Dedifferentiated amniotic fluid mesenchymal stem cell (primary cell): ENCODE data around the gene ARRB2.
"Not testable (repeated sequence)": the region's sequence is repeated elsewhere in the genome, so short reads cannot be mapped to it uniquely, and the experiment has no call there.

Experiments used
- DNase-seq: peaks from one replicate; pipeline ENCODE4 v3.0.0-alpha.2; 2016; ENCODE audit errors: extremely low spot score

ARRB2 gene

DNA sequence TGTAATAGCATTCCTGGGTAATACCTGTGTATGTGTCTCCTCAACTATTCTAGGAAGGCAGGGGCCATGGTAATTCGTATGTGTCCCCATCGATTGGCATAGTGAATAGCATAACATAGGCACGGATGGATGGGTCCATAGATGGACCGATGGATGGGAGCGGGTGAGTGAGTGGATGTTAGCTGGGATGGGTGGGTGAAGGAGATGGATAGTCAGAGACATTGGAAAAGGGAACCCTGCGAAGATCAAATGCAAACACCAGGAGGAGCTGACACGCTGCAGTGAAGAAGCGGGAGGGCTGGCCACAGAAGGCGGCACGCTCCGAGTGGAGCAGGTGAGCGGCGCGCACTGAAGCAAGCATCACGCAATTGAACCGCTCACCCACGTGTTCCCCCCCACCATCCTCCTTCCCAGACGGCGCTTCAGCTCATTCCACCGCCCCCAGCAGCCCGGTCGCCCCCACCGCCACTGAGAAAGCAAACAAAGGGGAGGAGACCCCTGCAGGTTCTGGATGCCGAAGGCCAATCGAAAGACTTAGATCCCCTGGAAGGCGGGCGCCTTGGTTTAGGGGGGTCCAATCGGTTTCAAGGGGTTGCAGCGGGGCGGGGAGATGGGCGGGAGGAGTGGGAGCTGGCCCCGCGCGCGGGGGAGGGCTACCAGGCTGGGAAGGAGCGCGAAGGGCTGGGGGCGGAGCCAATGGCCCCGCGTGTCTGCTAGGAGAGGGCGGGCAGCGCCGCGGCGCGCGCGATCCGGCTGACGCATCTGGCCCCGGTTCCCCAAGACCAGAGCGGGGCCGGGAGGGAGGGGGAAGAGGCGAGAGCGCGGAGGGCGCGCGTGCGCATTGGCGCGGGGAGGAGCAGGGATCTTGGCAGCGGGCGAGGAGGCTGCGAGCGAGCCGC is at the start of gene ARRB2:
ARRB2 (plus strand) TSS at position 839 of the 899 bp plus-strand sequence. CDS start 90 bp downstream, outside the sequence.
- DNase-seq, result peak; percentile 92

- DNase-seq, result no peak
Observed at GRCh38 chr17:4663711-4664110, 46.7 kb upstream of the ARRB2 start.

- DNase-seq, result no peak
Observed at GRCh38 chr17:4664230-4664629, 46.2 kb upstream of the ARRB2 start.

DNA sequence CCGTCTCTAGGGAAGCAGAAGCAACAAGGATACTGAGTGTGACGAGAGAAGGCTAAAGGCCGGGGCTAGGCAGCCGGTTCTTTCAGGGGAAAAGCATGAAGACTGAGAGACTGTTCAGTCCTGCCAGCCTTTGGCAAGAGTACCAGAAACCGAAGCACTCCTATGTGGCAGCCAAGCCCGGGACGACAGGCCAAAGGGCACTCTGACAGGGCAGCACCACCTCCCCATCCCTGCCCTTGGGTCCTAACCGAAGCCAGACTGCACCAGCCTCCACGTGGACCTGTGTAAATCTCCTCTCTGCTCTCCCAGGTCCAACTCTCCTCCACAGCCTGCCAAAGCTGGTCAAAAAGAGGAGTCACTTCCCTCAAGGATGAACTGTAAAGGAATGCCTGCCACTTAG is 45.4 kb upstream of the ARRB2 start:
- DNase-seq, result no peak

- no peak for DNase-seq
Observed at GRCh38 chr17:4666296-4666695, 44.1 kb upstream of the ARRB2 start.

DNA sequence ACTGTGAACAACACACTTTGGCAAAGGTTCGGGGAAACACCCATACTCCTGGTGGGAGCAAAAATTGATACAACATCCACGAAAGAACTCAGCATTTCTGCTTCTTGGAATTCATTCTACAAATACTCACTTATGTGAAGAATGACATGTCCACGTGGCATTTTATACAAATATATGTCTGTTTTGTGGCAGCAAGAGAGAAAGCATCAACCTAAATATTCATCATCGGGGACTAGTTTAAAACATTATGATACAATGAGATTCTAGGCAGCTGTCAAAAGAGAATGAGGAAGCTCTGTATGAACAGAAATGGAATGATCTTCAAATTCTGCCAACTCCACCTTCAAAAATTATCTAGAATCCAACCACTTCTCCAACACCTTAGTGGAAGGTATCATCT is 43.3 kb upstream of the ARRB2 start:
- DNase-seq, result no peak

DNA sequence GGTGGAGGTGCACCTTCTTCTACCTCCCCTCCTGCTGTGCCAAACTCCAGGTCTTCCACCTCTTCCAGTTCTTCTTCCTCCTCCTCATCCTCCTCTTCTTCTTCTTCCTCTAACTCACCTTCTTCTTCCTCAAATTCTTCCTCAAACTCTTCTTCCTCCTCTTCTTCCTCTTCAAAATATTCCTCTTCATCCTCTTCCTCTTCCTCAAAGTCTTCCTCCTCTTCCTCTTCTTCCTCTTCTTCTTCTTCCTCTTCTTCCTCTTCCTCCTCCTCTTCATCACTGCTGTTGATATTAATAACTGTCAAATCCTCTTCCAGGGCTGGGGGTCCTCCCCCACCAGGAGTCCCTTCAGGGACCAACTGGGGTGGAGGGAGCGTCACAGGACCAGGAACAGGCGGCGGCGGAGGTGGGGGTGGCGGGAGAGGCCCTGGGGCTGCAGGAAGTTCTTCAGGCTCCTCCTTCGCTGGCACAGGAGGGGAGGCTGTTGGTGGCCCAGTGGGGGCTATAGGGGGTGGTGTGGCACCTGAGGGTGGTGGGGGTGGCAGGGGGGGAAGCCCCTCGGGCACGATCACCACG is 38.3 kb upstream of the ARRB2 start:
- DNase-seq, result no peak

DNA sequence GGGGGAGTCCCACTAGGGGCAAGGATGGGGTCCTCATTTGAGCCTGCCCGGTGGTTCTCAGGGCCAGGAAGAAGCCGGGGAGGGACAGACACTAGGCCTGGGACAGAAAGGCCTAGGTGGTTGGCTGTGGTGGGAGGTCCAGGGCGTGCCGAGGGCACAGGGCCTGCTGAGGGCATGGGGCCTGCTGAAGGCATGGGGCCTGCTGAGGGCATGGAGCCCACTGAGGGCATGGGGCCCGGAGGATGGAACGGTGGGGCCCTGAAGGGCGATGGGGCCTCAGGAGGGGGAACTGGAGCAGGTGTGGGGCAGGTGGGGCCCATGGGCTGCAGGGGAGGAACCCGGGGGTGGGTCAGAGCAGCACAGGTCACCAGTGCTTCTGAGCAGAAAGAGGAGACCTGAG is 37.7 kb upstream of the ARRB2 start:
- no peak for DNase-seq

DNA sequence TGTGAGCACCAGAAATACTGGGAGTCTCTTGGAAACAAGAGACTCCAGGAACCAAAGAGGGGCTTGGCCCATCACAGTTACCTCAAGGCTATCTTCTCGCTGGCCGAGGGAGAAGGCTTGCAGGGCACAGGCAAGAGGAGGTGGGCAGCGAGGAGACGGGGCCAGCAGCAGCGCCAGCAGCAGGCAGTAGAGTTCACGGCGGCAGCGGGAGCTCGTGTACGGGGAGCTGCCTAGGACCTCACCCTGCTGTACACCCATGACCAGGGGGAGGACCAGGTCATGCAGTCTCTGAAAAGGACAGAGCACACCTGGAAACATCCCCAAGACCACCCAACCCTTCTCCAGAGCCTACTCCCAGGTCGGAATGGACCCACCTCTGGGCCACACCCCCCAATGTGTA is 37.3 kb upstream of the ARRB2 start:
- DNase-seq, result no peak

DNA sequence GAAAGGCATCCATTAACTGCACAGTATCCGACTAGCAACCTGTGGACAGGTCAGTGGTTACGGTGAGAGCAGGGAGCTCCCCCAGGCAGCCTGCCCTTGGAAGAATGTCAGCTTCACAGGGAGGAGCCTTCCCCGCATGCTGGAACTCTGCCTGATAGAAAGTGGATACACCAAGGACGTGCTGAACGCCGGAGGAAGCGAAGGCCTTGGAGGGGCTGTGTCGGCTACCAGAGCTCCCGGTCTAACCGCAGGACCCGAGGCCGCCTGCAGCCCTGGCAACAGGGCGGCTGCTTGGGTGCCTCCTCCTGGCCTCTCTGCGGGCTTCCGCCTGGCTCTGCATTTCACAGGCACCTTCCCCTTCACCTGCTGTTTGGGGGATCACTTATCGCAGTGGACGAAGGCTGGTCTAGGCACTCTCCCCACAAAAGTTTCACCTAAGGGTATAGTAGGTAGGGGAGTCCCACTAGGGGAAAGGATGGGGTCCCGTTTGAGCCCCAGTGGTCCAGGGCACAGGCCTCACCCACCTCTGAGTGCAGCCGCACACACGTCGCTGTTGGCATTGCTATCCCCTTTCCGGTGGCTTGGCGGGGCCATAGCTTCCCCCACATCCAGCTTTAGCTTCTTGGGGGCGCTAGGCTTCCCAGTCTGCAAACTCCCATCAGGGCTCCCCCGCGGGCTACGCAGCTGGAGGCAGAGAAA is 36.3 kb upstream of the ARRB2 start:
- DNase-seq, result no peak

GRCh38 chr17:4674685-4674998 is 35.8 kb upstream of the ARRB2 start:
- no peak for DNase-seq

DNA sequence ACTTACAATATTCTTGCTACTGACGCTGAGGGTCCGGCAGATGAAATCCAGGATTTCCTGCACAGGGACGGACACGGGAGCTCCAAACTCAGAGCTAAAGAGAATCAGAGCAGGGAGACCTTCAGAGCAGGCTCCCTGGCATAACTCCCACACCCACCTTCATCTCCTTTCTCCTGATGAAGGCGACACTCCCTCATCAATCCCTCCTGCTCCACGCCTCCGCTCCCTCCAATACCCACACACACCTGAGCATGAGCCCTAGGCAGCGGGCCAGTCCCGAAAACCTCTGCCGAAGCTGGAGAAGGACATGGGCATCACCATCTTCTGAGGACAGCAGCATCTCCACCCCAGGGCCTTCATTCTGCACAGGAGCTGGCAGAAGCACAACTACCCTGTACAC is 34.6 kb upstream of the ARRB2 start:
- no peak for DNase-seq

- DNase-seq, result no peak
Observed at GRCh38 chr17:4676791-4677190, 33.6 kb upstream of the ARRB2 start.

- DNase-seq, result peak; percentile 65
Observed at GRCh38 chr17:4678448-4679026, 31.9 kb upstream of the ARRB2 start.

GRCh38 chr17:4679658-4680057 is 30.8 kb upstream of the ARRB2 start:
- no peak for DNase-seq

DNA sequence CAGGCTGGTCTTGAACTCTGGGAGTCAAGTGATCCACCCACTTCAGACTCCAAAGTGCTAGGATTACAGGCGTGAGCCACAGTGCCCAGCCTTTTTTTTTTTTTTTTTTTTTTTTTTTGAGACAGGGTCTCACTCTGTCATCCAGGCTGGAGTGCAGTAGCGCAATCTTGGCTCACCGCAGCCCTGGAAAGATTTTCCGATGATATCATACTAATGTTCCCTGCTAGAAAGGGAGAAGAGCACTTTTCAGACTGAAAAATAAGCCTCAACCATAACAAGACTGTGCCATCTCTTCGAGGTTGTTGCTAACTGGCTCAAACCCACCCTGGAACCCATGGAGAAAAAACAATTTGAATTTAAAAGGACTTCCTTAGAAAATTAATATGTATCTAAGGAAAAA is 26.7 kb upstream of the ARRB2 start:
- DNase-seq, result not testable (repeated sequence)

DNA sequence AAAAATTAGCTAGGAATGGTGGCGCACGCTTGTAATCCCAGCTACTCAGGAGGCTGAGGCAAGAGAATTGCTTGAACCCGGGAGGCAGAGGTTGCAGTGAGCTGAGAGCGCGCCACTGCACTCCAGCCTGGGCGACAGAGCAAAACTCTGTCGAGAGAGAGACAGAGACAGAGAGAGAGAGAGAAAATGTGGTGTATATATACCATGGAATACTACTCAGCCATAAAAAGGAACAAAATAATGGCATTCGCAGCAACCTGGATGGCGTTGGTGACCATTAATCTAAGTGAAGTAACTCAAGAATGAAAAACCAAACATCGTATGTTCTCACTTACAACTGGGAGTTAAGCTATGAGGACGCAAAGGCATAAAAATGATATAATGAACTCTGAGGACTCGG is 20.6 kb upstream of the ARRB2 start:
- DNase-seq, result not testable (repeated sequence)

DNA sequence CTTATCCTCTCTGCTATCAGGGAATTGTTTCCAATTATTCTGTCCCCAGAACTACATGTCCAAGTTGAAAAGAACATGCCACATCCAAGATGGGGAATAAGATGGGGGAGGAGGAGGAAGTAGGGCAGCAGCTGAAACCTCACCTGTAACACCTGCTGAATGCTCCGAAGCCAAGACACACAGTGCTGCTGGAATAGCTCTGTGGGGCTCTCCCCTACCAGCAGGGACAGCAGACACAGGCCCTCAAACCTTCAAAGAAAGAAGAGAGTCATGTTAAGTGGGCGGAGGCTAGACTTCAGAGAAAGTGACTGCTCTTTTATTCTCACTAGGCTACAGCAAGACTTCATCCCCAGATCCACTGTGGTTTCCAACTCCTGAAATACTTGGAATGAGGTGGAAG is 19.7 kb upstream of the ARRB2 start:
- DNase-seq, result no peak

DNA sequence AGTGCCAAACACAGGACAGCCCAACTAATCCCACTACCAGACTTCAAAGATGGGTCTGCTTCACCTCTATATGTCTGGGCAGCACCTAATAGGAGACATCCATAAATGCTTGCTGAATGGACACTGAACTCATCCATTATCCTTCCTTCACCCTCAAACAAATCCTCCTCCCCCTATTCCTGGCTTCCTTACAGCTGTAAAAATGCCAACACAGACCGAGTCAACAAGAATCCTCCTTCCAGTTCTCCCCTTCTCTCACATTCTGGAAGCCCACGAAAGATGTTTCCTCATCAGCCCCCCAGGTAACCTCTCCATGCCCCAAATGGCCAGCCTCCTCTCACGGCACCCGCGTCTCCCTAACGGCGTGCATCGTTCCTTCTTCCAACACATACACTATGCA is 18.7 kb upstream of the ARRB2 start:
- DNase-seq, result no peak

GRCh38 chr17:4693416-4693815 is 17.0 kb upstream of the ARRB2 start:
- no peak for DNase-seq

- DNase-seq, result no peak
Observed at GRCh38 chr17:4696437-4696805, 14.0 kb upstream of the ARRB2 start.

GRCh38 chr17:4699401-4700056 is 10.9 kb upstream of the ARRB2 start:
- not testable (repeated sequence) for DNase-seq
